Lung (tissue), 12 donors: Measurements from ENCODE around the gene ASZ1. TPM values are rescaled to one million over a fixed set of nuclear protein-coding genes. Genes with fewer than 3 reads are reported as not detected.
A peak's percentile ranks its signal among the peaks of the same experiment; 100 is the strongest.

ENCODE experiments used
- ATAC-seq: fragments of 200-7000 bp; cut with Tn5 transposase; one replicate; pipeline ENCODE4 v1.9.1; 2020; ENCODE audit warnings: moderate number of reproducible peaks; ENCODE audit not compliant: insufficient read depth, low FRiP score
- DNase-seq, 3 donors: peaks; one replicate each; pipeline ENCODE4 v3.0.0-alpha.2; 2013 to 2017
- H3K27ac ChIP-seq, 2 donors: one replicate each; pipeline ENCODE4 v1.5.1; 2013; ENCODE audit warnings: mild to moderate bottlenecking in 2 of 2, moderate library complexity in 2 of 2, control low read depth in 1 of 2, inconsistent platforms in 1 of 2, low read depth in 1 of 2, low read length in 1 of 2
- H3K27me3 ChIP-seq, 3 donors: one replicate each; pipeline ENCODE4 v1.5.1; 2013; ENCODE audit warnings: low read length in 2 of 3; ENCODE audit not compliant: control insufficient read depth in 3 of 3, insufficient read depth in 3 of 3
- H3K36me3 ChIP-seq, 4 donors: one replicate each; pipeline ENCODE4 v1.5.1; 2013; ENCODE audit warnings: low read length in 4 of 4, mild to moderate bottlenecking in 1 of 4, moderate library complexity in 1 of 4; ENCODE audit not compliant: control insufficient read depth in 4 of 4, insufficient read depth in 4 of 4
- H3K4me1 ChIP-seq, 5 donors: one replicate each; pipeline ENCODE4 v1.5.1; 2013; ENCODE audit warnings: low read length in 5 of 5, mild to moderate bottlenecking in 2 of 5, moderate library complexity in 1 of 5; ENCODE audit not compliant: control insufficient read depth in 5 of 5, insufficient read depth in 5 of 5
- H3K4me3 ChIP-seq: one replicate; pipeline ENCODE4 v1.5.1; 2013; ENCODE audit warnings: mild to moderate bottlenecking, control low read depth, moderate library complexity
- H3K9ac ChIP-seq, 2 donors: one replicate each; pipeline ENCODE4 v1.5.1; 2013; ENCODE audit warnings: low read length in 2 of 2, control low read depth in 1 of 2; ENCODE audit not compliant: insufficient read depth in 1 of 2
- H3K9me3 ChIP-seq, 4 donors: one replicate each; pipeline ENCODE4 v1.5.1; 2013; ENCODE audit warnings: low read length in 3 of 4, mild to moderate bottlenecking in 1 of 4, moderate library complexity in 1 of 4; ENCODE audit not compliant: control insufficient read depth in 4 of 4, insufficient read depth in 3 of 4
- WGBS, 2 donors: extraction: QIAGEN DNeasy Blood & Tissue Kit; methylation state at CpG; one replicate each; pipeline ENCODE4 v1.1.7; 2013; 5-methylcytosine and 5-hydroxymethylcytosine counted together
- polyA plus RNA-seq, 2 donors: library from polyadenylated mRNA; stranded (reverse); fragments of 200-250 nt; gene quantifications; one replicate each; pipeline ENCODE4 v1.2.1, GENCODE V29; 2013
- total RNA-seq, 2 donors: library from RNA; depleted of rRNA in 1 of 2; stranded (reverse); fragments of >200 nt in 1 of 2; gene quantifications; one replicate each; pipeline ENCODE4 v1.2.1, GENCODE V29; 2014 to 2021
- TF ChIP-seq, protein P1 (sequence below): IDR thresholded peaks from 2 replicates; pipeline ENCODE4 v1.5.1; 2012; ENCODE audit warnings: mild to moderate bottlenecking; ENCODE audit errors: control extremely low read depth, extremely low read depth
- donor health status: control.
- donor health status: control.
- donor health status: Bipolar disorder and iron deficiency.
- donor health status: healthy.
- donor health status: DM: yes; HTN: yes; CAD: no.

The ASZ1 gene
- total and polyA plus RNA-seq, 4 donors: 0.05 to 0.40 (median 0.11) TPM

DNA sequence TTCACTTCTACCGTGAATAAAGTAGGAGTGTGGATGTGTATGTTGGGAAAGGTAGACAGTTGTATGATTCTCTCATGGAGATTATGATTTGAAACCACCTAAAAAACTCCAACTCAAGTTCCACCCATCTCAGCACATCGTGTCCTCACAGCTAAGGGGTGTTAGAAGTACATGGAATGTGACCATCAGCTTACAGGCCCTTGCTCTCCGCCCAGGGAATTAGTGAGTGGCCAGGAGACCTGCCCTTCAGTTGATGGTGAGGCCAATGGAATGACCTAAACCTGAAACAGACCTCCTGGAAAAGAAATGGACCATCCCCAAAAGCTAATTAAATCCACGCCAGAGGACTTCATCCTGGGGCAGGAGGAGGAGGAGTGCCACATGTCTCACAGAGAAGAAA is 102.3 kb downstream of the ASZ1 start:
- peaks cover 2 to 40% (median 5%) of the 10 kb centered on the region in 3 donors for H3K27me3 ChIP-seq
- ATAC-seq (no peak), DNase-seq (peak in 2 of 3 donors; percentile 40 to 64)
- H3K36me3 ChIP-seq: peaks cover 0 to 12% (median 3%) of the 10 kb centered on the region in 4 donors
- peak overlapping the region; percentile 39 to 59 for H3K9ac ChIP-seq
- TF ChIP-seq, protein P1, sequence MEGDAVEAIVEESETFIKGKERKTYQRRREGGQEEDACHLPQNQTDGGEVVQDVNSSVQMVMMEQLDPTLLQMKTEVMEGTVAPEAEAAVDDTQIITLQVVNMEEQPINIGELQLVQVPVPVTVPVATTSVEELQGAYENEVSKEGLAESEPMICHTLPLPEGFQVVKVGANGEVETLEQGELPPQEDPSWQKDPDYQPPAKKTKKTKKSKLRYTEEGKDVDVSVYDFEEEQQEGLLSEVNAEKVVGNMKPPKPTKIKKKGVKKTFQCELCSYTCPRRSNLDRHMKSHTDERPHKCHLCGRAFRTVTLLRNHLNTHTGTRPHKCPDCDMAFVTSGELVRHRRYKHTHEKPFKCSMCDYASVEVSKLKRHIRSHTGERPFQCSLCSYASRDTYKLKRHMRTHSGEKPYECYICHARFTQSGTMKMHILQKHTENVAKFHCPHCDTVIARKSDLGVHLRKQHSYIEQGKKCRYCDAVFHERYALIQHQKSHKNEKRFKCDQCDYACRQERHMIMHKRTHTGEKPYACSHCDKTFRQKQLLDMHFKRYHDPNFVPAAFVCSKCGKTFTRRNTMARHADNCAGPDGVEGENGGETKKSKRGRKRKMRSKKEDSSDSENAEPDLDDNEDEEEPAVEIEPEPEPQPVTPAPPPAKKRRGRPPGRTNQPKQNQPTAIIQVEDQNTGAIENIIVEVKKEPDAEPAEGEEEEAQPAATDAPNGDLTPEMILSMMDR: no peak
- peaks cover 0 to 5% (median under 1%) of the 10 kb centered on the region in 4 donors for H3K9me3 ChIP-seq
- H3K4me3 ChIP-seq: no peak overlapping the region
- H3K27ac ChIP-seq: no peak overlapping the region
- peaks cover 0 to 21% (median 7%) of the 10 kb centered on the region in 5 donors for H3K4me1 ChIP-seq
- WGBS, 2 donors: 46 to 58% methylated on average over 4 of the region's 4 CpGs

DNA sequence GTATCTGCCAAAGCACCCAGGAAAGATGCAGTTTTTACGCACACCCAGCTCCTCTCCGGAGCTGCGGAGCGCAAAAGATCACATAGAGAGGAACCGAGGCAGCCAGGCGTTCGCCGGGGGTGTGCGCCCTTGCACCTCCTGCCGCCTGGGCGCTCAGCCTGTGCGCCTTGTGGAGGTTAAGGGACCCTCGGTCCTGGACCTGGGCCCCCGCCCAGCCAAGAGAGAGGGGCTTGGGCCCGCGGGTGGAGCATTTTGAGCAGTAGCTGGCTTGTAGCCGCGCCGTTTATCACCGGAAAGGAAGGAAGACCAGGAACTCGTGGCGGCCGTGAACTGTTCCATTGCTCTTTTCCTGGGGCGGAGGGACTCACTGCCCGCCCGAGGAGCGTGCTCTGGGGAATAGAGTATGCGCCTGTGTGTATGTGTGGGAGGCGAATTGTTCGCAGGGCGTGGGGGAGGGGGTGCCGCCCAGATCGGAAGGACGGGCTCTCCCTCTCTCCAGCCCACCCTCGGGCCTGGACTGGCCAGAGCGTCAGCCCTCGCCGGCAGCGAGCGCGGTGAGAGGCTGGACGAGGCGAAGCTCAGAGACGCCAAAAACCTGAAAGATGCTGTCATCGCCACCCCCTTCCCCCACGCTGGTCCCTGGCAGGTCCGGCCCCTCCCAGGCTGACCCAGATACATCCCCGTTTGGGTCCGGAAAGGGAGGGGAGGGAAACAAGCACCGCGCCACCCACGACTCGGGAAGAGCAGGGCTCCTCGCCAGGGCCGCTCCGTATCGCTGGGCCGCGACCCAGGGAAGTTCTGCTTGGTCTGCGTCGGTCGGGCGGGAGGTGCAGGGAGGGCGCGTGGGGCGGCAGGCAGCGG is 103.2 kb downstream of the ASZ1 start:
- whole genome bisulfite sequencing, 2 donors: 1 to 2% methylated on average over 61 to 67 of the region's 67 CpGs
- Histone ChIP-seq H3K4me3 (peak overlapping the region; percentile 17), H3K4me1 (peaks cover 0 to 30% (median 9%) of the 10 kb centered on the region in 5 donors), H3K27ac (peak overlapping the region in 1 of 2 donors; percentile 54), H3K27me3 (peaks cover 2 to 42% (median 5%) of the 10 kb centered on the region in 3 donors), H3K36me3 (peaks cover 0 to 20% (median 7%) of the 10 kb centered on the region in 4 donors), H3K9ac (peak overlapping the region; percentile 64 to 89), H3K9me3 (peaks cover 0 to 5% (median under 1%) of the 10 kb centered on the region in 4 donors)
- DNase-seq: peak; percentile 96 to 98 (median 97)
- TF ChIP-seq, protein P1: no peak
- ATAC-seq: peak; percentile 74

DNA sequence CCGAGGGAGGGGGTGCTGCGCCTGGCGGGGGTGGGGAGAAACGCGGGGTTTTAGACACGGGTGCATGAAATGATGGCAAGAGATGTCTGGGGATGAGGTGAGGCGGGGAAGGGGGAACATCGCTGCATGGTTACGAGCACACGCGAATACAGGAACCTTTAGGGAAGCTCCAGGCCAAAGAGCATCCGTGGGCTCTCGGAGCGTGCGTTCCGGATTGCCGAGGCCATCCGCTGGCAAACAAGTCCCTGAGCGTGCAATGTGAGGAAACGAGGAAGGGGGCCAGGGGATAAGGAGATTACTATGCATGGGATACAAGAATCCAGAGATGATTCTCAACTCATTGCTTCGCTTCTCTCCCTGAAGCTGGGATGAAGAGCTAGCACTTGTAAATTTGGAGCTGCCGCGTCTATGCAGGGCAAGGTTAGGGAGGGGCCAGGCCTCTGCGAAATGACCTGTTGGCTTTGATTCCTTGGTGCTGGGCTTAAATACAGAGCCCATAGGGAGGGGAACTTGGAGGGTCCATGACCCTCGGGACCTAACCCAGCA is 103.9 kb downstream of the ASZ1 start:
- Histone ChIP-seq H3K4me1 (peaks cover 0 to 35% (median 12%) of the 10 kb centered on the region in 5 donors), H3K9ac (peak overlapping the region; percentile 64 to 89), H3K27me3 (peaks cover 2 to 45% (median 5%) of the 10 kb centered on the region in 3 donors), H3K4me3 (peak overlapping the region; percentile 17), H3K36me3 (peaks cover 0 to 27% (median 10%) of the 10 kb centered on the region in 4 donors), H3K9me3 (peaks cover 0 to 5% (median under 1%) of the 10 kb centered on the region in 4 donors), H3K27ac (peak overlapping the region in 1 of 2 donors; percentile 54)
- TF ChIP-seq, protein P1: no peak
- DNase-seq: peak; percentile 54 to 78 (median 70)
- WGBS, 2 donors: 1 to 2% methylated on average over 25 of the region's 25 CpGs
- no peak for ATAC-seq
